ENCODE results near the gene DIS3L2.
A peak's percentile ranks its signal among the peaks of the same experiment; 100 is the strongest.

DIS3L2 gene

GRCh38 chr2:232343821-232344220, 382.3 kb downstream of the DIS3L2 start:
- Histone ChIP-seq H3K9me3 (ENCODE audit: severe bottlenecking) (no peaks in the 10 kb centered on the region), H3K27ac (ENCODE audit: poor library complexity, severe bottlenecking) (no peak overlapping the region), H3K36me3 (ENCODE audit: low read depth) (no peaks in the 10 kb centered on the region), H3K27me3 (ENCODE audit: insufficient read depth, poor library complexity, severe bottlenecking) (peaks cover 5% of the 10 kb centered on the region), H3K4me1 (ENCODE audit: insufficient read depth, poor library complexity, severe bottlenecking) (no peaks in the 10 kb centered on the region), H3K4me3 (ENCODE audit: severe bottlenecking) (no peak overlapping the region)
- DNase-seq (ENCODE audit: low spot score): peak; percentile 11
- TF ChIP-seq, protein P1, sequence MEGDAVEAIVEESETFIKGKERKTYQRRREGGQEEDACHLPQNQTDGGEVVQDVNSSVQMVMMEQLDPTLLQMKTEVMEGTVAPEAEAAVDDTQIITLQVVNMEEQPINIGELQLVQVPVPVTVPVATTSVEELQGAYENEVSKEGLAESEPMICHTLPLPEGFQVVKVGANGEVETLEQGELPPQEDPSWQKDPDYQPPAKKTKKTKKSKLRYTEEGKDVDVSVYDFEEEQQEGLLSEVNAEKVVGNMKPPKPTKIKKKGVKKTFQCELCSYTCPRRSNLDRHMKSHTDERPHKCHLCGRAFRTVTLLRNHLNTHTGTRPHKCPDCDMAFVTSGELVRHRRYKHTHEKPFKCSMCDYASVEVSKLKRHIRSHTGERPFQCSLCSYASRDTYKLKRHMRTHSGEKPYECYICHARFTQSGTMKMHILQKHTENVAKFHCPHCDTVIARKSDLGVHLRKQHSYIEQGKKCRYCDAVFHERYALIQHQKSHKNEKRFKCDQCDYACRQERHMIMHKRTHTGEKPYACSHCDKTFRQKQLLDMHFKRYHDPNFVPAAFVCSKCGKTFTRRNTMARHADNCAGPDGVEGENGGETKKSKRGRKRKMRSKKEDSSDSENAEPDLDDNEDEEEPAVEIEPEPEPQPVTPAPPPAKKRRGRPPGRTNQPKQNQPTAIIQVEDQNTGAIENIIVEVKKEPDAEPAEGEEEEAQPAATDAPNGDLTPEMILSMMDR (IDR thresholded peaks at IDR 0.05; ENCODE audit: poor library complexity, severe bottlenecking): no peak
- ATAC-seq (ENCODE audit: low read depth): no peak

DNA sequence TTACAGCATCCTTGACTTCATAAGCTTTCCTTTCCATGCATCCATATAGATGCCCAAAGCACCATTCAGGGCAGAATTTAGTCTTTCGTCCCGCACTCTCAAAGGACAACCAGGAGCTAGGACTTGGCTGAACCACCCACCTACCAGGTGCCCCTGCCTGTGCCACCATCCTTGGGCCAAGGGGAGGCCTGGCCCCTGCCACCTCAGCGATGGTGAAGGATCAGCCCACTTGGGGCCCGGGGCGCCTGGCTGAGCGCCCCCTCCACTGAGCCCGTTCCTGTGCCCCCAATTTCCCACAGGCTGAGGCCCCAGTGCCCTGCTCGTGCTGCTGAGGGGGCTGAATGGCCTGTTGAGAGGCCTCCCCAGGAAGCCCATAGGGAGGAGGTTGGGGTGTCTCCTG, 383.7 kb downstream of the DIS3L2 start:
- H3K27me3 ChIP-seq (ENCODE audit: insufficient read depth, poor library complexity, severe bottlenecking): peaks cover 12% of the 10 kb centered on the region
- H3K4me1 ChIP-seq (ENCODE audit: insufficient read depth, poor library complexity, severe bottlenecking): no peaks in the 10 kb centered on the region
- DNase-seq (ENCODE audit: low spot score): peak; percentile 23
- TF ChIP-seq, protein P1 (IDR thresholded peaks at IDR 0.05; ENCODE audit: poor library complexity, severe bottlenecking): no peak
- H3K27ac ChIP-seq (ENCODE audit: poor library complexity, severe bottlenecking): no peak overlapping the region
- no peak overlapping the region for H3K4me3 ChIP-seq (ENCODE audit: severe bottlenecking)
- H3K9me3 ChIP-seq (ENCODE audit: severe bottlenecking): no peaks in the 10 kb centered on the region
- no peaks in the 10 kb centered on the region for H3K36me3 ChIP-seq (ENCODE audit: low read depth)
- ATAC-seq (ENCODE audit: low read depth): no peak

GRCh38 chr2:232347369-232347768, 385.9 kb downstream of the DIS3L2 start:
- peaks cover 33% of the 10 kb centered on the region for H3K27me3 ChIP-seq (ENCODE audit: insufficient read depth, poor library complexity, severe bottlenecking)
- ATAC-seq (ENCODE audit: low read depth): no peak

DNA sequence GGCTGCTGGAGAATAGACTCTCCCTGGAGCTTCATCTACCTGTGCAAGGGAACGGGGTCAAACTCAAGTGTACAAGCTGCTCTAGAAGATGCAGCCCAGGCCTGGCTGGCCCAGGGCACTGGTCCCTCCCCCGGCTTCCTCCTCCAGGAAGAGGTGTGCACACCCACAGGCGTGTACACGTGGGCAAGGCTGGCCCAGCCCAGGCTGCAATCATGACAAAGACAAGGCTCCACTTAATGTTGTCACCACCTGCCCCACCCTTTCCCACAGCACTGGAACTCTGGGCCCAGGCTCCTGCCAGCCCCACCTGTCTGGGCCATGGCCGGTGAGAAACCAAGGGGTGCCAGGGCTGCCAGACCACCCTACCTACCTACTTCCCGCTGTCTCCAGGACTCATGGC, 387.4 kb downstream of the DIS3L2 start:
- Histone ChIP-seq H3K4me1 (ENCODE audit: insufficient read depth, poor library complexity, severe bottlenecking) (no peaks in the 10 kb centered on the region), H3K36me3 (ENCODE audit: low read depth) (no peaks in the 10 kb centered on the region), H3K9me3 (ENCODE audit: severe bottlenecking) (no peaks in the 10 kb centered on the region), H3K27me3 (ENCODE audit: insufficient read depth, poor library complexity, severe bottlenecking) (peaks cover 47% of the 10 kb centered on the region), H3K27ac (ENCODE audit: poor library complexity, severe bottlenecking) (no peak overlapping the region), H3K4me3 (ENCODE audit: severe bottlenecking) (no peak overlapping the region)
- ATAC-seq (ENCODE audit: low read depth) (0 out of 3 replicates have a peak, but pooled peaks have one; percentile 22), DNase-seq (ENCODE audit: low spot score) (peak; percentile 34)
- TF ChIP-seq, protein P1 (IDR thresholded peaks at IDR 0.05; ENCODE audit: poor library complexity, severe bottlenecking): no peak

More at GRCh38 chr2:232347369-232347768, 385.9 kb downstream of the DIS3L2 start:
- Histone ChIP-seq H3K36me3 (ENCODE audit: low read depth) (no peaks in the 10 kb centered on the region), H3K9me3 (ENCODE audit: severe bottlenecking) (no peaks in the 10 kb centered on the region), H3K4me1 (ENCODE audit: insufficient read depth, poor library complexity, severe bottlenecking) (no peaks in the 10 kb centered on the region), H3K27ac (ENCODE audit: poor library complexity, severe bottlenecking) (no peak overlapping the region), H3K4me3 (ENCODE audit: severe bottlenecking) (no peak overlapping the region)
- TF ChIP-seq, protein P1 (IDR thresholded peaks at IDR 0.05; ENCODE audit: poor library complexity, severe bottlenecking): no peak
- no peak for DNase-seq (ENCODE audit: low spot score)

GRCh38 chr2:232349546-232349945, 388.0 kb downstream of the DIS3L2 start:
- Histone ChIP-seq H3K27me3 (ENCODE audit: insufficient read depth, poor library complexity, severe bottlenecking) (peaks cover 43% of the 10 kb centered on the region), H3K4me1 (ENCODE audit: insufficient read depth, poor library complexity, severe bottlenecking) (no peaks in the 10 kb centered on the region), H3K9me3 (ENCODE audit: severe bottlenecking) (no peaks in the 10 kb centered on the region), H3K27ac (ENCODE audit: poor library complexity, severe bottlenecking) (no peak overlapping the region), H3K36me3 (ENCODE audit: low read depth) (no peaks in the 10 kb centered on the region), H3K4me3 (ENCODE audit: severe bottlenecking) (no peak overlapping the region)
- DNase-seq (ENCODE audit: low spot score): peak; percentile 32
- ATAC-seq (ENCODE audit: low read depth): no peak
- TF ChIP-seq, protein P1 (IDR thresholded peaks at IDR 0.05; ENCODE audit: poor library complexity, severe bottlenecking): no peak
